ENCODE data around the gene ATG16L2.

- TF ChIP-seq ZNF263 (CRISPR knock-in tag; IDR thresholded peaks at IDR 0.05; ENCODE audit: low read depth) (no peak), E2F1 (CRISPR knock-in tag; IDR thresholded peaks at IDR 0.05) (no peak), CTCF (IDR thresholded peaks at IDR 0.05) (no peak), ZNF121 (CRISPR knock-in tag; IDR thresholded peaks at IDR 0.05) (no peak), ATF2 (CRISPR knock-in tag; IDR thresholded peaks at IDR 0.05; ENCODE audit: borderline replicate concordance, low read depth) (no peak), E2F4 (CRISPR knock-in tag; IDR thresholded peaks at IDR 0.05; ENCODE audit: borderline replicate concordance, low read depth) (no peak), FOXP4 (CRISPR knock-in tag; IDR thresholded peaks at IDR 0.05) (no peak), MAX (CRISPR knock-in tag; IDR thresholded peaks at IDR 0.05) (no peak), USF2 (CRISPR knock-in tag; IDR thresholded peaks at IDR 0.05) (no peak), ELF4 (CRISPR knock-in tag; IDR thresholded peaks at IDR 0.05; ENCODE audit: low read depth) (no peak), ZNF423 (CRISPR knock-in tag; IDR thresholded peaks at IDR 0.05) (no peak)
Measured at GRCh38 chr11:72824020-72824419, 9.8 kb downstream of the ATG16L2 start.
